NB4 (cell line): Measurements from ENCODE around the gene THADA.

ENCODE experiments used
- CTCF ChIP-seq: IDR thresholded peaks from one replicate; pipeline ENCODE4 v1.5.1; 2012; ENCODE audit warnings: low read depth, low read length
- MYC ChIP-seq: IDR thresholded peaks from 2 replicates; pipeline ENCODE4 v1.6.1; 2011; ENCODE audit warnings: low read depth, low read length

DNA sequence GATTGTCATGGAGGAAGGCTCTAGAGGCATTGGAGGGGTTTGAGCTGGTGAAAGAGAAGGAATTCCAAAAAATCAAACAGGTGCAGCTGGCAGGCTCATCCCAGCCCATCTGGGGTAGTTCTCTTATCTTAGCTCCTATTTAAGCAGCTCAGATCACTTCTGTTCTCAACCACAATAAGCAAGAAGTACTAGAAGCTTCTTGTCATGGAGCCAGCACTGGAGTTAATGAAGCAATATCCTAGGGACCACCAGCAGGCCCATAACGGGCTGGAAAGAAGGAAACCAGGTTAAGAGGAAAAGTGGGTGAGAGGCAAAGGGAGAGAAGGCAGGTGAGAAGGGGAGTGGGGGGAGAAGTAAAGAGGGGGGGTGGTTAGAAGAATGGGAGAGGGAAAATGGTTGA is 268.7 kb downstream of the THADA start:
- TF ChIP-seq MYC (no peak), CTCF (no peak)
